ENCODE measurements around the gene BFSP2.
"Not testable (repeated sequence)": the region's sequence is repeated elsewhere in the genome, so short reads cannot be mapped to it uniquely, and the experiment has no call there.

The BFSP2 gene

GRCh38 chr3:133490468-133491351 lies 90.9 kb downstream of the BFSP2 start:
- peak; percentile 81 for DNase-seq (ENCODE audit: low read depth, low spot score)
- H3K4me3 ChIP-seq (ENCODE audit: low read length) = peak overlapping the region; percentile 6

- H3K4me3 ChIP-seq (ENCODE audit: low read length) = no peak overlapping the region
- no peak for DNase-seq (ENCODE audit: low read depth, low spot score)
Measured at GRCh38 chr3:133491481-133492059, 91.7 kb downstream of the BFSP2 start.

- H3K4me3 ChIP-seq (ENCODE audit: low read length) = no peak overlapping the region
- DNase-seq (ENCODE audit: low read depth, low spot score) = peak; percentile 78
Measured at GRCh38 chr3:133492159-133492741, 92.4 kb downstream of the BFSP2 start.

- no peak for DNase-seq (ENCODE audit: low read depth, low spot score)
- no peak overlapping the region for H3K4me3 ChIP-seq (ENCODE audit: low read length)
Measured at GRCh38 chr3:133494469-133494868, 94.6 kb downstream of the BFSP2 start.

- H3K4me3 ChIP-seq (ENCODE audit: low read length); DNase-seq (ENCODE audit: low read depth, low spot score): not testable (repeated sequence)
Measured at GRCh38 chr3:133502542-133502941, 102.7 kb downstream of the BFSP2 start.

- no peak for DNase-seq (ENCODE audit: low read depth, low spot score)
- no peak overlapping the region for H3K4me3 ChIP-seq (ENCODE audit: low read length)
Measured at GRCh38 chr3:133503409-133503808, 103.6 kb downstream of the BFSP2 start.

- DNase-seq (ENCODE audit: low read depth, low spot score) = no peak
- no peak overlapping the region for H3K4me3 ChIP-seq (ENCODE audit: low read length)
Measured at GRCh38 chr3:133504736-133505135, 104.9 kb downstream of the BFSP2 start.

- no peak overlapping the region for H3K4me3 ChIP-seq (ENCODE audit: low read length)
- DNase-seq (ENCODE audit: low read depth, low spot score) = no peak
Measured at GRCh38 chr3:133505813-133506212, 106.0 kb downstream of the BFSP2 start.

- no peak overlapping the region for H3K4me3 ChIP-seq (ENCODE audit: low read length)
- no peak for DNase-seq (ENCODE audit: low read depth, low spot score)
Measured at GRCh38 chr3:133506215-133506901, 106.5 kb downstream of the BFSP2 start.

- H3K4me3 ChIP-seq (ENCODE audit: low read length) = no peak overlapping the region
- no peak for DNase-seq (ENCODE audit: low read depth, low spot score)
Measured at GRCh38 chr3:133509488-133509887, 109.6 kb downstream of the BFSP2 start.

- no peak for DNase-seq (ENCODE audit: low read depth, low spot score)
- H3K4me3 ChIP-seq (ENCODE audit: low read length) = no peak overlapping the region
Measured at GRCh38 chr3:133512416-133513089, 112.7 kb downstream of the BFSP2 start.

- DNase-seq (ENCODE audit: low read depth, low spot score) = no peak
- no peak overlapping the region for H3K4me3 ChIP-seq (ENCODE audit: low read length)
Measured at GRCh38 chr3:133514418-133514817, 114.6 kb downstream of the BFSP2 start.

- no peak for DNase-seq (ENCODE audit: low read depth, low spot score)
- no peak overlapping the region for H3K4me3 ChIP-seq (ENCODE audit: low read length)
Measured at GRCh38 chr3:133515127-133515526, 115.3 kb downstream of the BFSP2 start.

GRCh38 chr3:133520286-133520685 lies 120.4 kb downstream of the BFSP2 start:
- H3K4me3 ChIP-seq (ENCODE audit: low read length) = no peak overlapping the region
- no peak for DNase-seq (ENCODE audit: low read depth, low spot score)

GRCh38 chr3:133520938-133521337 lies 121.1 kb downstream of the BFSP2 start:
- not testable (repeated sequence) for DNase-seq (ENCODE audit: low read depth, low spot score); H3K4me3 ChIP-seq (ENCODE audit: low read length)

GRCh38 chr3:133521946-133522345 lies 122.1 kb downstream of the BFSP2 start:
- no peak for DNase-seq (ENCODE audit: low read depth, low spot score)
- no peak overlapping the region for H3K4me3 ChIP-seq (ENCODE audit: low read length)

- not testable (repeated sequence) for DNase-seq (ENCODE audit: low read depth, low spot score); H3K4me3 ChIP-seq (ENCODE audit: low read length)
Measured at GRCh38 chr3:133523758-133524157, 123.9 kb downstream of the BFSP2 start.

All from Jurkat, Clone E6-1 (cell line).